ENCODE measurements around the gene NECTIN2.

GRCh38 chr19:44845286-44845611, 848 bp upstream of the NECTIN2 start:
- TF ChIP-seq, protein P1, sequence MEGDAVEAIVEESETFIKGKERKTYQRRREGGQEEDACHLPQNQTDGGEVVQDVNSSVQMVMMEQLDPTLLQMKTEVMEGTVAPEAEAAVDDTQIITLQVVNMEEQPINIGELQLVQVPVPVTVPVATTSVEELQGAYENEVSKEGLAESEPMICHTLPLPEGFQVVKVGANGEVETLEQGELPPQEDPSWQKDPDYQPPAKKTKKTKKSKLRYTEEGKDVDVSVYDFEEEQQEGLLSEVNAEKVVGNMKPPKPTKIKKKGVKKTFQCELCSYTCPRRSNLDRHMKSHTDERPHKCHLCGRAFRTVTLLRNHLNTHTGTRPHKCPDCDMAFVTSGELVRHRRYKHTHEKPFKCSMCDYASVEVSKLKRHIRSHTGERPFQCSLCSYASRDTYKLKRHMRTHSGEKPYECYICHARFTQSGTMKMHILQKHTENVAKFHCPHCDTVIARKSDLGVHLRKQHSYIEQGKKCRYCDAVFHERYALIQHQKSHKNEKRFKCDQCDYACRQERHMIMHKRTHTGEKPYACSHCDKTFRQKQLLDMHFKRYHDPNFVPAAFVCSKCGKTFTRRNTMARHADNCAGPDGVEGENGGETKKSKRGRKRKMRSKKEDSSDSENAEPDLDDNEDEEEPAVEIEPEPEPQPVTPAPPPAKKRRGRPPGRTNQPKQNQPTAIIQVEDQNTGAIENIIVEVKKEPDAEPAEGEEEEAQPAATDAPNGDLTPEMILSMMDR (conservative IDR thresholded peaks at IDR 0.05) = no peak
- no peak for TF ChIP-seq EZH2 (IDR thresholded peaks at IDR 0.05; ENCODE audit: low read depth)
